Body of pancreas (tissue), 4 donors: ENCODE data around the gene OR6P1.

Experiments used
- POLR2A ChIP-seq, 3 donors: fragments of 450-650 bp; IDR thresholded peaks; one replicate each; pipeline ENCODE4 v1.6.1; 2016; ENCODE audit warnings: antibody characterized with exemption in 3 of 3, mild to moderate bottlenecking in 2 of 3
- TF ChIP-seq, protein P1 (sequence below), 7 experiments: fragments of 450-650 bp in 4 of 7; fragments of 200-600 bp in 3 of 7; sonication (generic) in 3 of 7; IDR thresholded peaks; one replicate each; pipeline ENCODE4 v1.5.1; 2016 to 2019; ENCODE audit warnings: antibody characterized with exemption in 7 of 7

DNA sequence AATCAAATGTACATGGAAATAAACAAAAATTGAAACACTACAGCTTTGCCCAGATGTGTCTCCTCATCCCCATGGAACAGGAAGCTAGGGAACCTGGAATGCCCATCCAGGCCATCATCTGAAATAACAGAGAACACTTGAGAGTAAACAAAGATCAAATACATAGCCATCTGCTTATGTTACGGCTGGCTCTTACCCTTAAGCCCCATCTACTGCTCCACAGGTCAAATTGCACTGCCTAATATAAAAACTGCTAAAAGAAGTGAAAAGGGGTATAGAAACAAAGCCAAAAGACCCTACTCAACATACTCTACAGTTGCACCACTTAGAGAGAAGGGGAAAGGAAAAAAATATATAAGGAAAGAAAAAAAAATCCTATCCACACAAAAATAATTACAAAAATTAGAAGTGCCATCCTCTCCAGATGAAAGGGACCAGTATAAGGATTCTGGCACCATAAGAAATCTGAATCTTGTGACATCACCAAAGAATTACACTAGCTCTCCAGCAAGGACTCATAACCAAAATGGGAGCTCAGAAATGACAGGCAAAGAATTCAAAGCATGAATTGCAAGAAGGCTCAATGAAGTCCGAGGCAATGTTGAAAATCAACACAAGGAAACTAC is 43.1 kb downstream of the OR6P1 start:
- TF ChIP-seq, protein P1, sequence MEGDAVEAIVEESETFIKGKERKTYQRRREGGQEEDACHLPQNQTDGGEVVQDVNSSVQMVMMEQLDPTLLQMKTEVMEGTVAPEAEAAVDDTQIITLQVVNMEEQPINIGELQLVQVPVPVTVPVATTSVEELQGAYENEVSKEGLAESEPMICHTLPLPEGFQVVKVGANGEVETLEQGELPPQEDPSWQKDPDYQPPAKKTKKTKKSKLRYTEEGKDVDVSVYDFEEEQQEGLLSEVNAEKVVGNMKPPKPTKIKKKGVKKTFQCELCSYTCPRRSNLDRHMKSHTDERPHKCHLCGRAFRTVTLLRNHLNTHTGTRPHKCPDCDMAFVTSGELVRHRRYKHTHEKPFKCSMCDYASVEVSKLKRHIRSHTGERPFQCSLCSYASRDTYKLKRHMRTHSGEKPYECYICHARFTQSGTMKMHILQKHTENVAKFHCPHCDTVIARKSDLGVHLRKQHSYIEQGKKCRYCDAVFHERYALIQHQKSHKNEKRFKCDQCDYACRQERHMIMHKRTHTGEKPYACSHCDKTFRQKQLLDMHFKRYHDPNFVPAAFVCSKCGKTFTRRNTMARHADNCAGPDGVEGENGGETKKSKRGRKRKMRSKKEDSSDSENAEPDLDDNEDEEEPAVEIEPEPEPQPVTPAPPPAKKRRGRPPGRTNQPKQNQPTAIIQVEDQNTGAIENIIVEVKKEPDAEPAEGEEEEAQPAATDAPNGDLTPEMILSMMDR (IDR thresholded peaks at IDR 0.05) = peak in 1 of 7 experiments; percentile 41
- TF ChIP-seq POLR2A (IDR thresholded peaks at IDR 0.05) = no peak
